Kidney (tissue), 14 donors: ENCODE data around the gene COL6A2. TPM values are rescaled to one million over a fixed set of nuclear protein-coding genes. Genes with fewer than 3 reads are reported as not detected.

ENCODE experiments used
- DNase-seq, 5 donors: peaks; one replicate each; pipeline ENCODE4 v3.0.0-alpha.2; 2013 to 2020
- FAIRE-seq: peaks from 2 replicates; lab custom pipeline; 2012; peaks lifted over from hg19 to GRCh38; lab: Jason Lieb, UNC
- H3K27ac ChIP-seq, 2 donors: one replicate each; pipeline ENCODE4 v1.7.0; 2013; ENCODE audit warnings: low read depth in 2 of 2, low read length in 2 of 2, inconsistent platforms in 1 of 2
- H3K27me3 ChIP-seq: one replicate; pipeline ENCODE4 v1.7.1; 2013; ENCODE audit warnings: low read length, inconsistent platforms; ENCODE audit not compliant: control insufficient read depth, insufficient read depth
- H3K36me3 ChIP-seq, 3 donors: one replicate each; pipeline versions ENCODE4 v1.7.0 to v1.7.1; 2013; ENCODE audit warnings: low read length in 3 of 3, control low read depth in 1 of 3, inconsistent platforms in 1 of 3; ENCODE audit not compliant: insufficient read depth in 3 of 3, control insufficient read depth in 2 of 3
- H3K4me1 ChIP-seq, 3 donors: one replicate each; pipeline versions ENCODE4 v1.7.0 to v1.7.1; 2013; ENCODE audit warnings: low read length in 3 of 3, inconsistent platforms in 1 of 3, low read depth in 1 of 3; ENCODE audit not compliant: control insufficient read depth in 2 of 3, insufficient read depth in 2 of 3
- H3K4me3 ChIP-seq, 3 donors: one replicate each; pipeline versions ENCODE4 v1.7.0 to v1.8.1; 2013; ENCODE audit warnings: low read length in 3 of 3, control low read depth in 1 of 3, inconsistent platforms in 1 of 3
- H3K9ac ChIP-seq, 3 donors: one replicate each; pipeline versions ENCODE4 v1.7.0 to v1.7.1; 2013; ENCODE audit warnings: low read length in 3 of 3, control low read depth in 1 of 3, inconsistent platforms in 1 of 3
- H3K9me3 ChIP-seq, 3 donors: one replicate each; pipeline versions ENCODE4 v1.7.0 to v1.7.1; 2013; ENCODE audit warnings: low read length in 3 of 3, control low read depth in 1 of 3, inconsistent platforms in 1 of 3; ENCODE audit not compliant: control insufficient read depth in 2 of 3, insufficient read depth in 1 of 3
- CTCF ChIP-seq: IDR thresholded peaks from 3 replicates; pipeline ENCODE4 v1.5.1; 2012; ENCODE audit warnings: mild to moderate bottlenecking, moderate library complexity, borderline replicate concordance; ENCODE audit not compliant: insufficient read depth; ENCODE audit errors: extremely low read depth
- intact Hi-C: fragments of 100-400 bp; cut with DNase I; formaldehyde crosslinking; loops from one replicate; pipeline ENCODE4 v1.11.1; 2022
- polyA plus RNA-seq: library from polyadenylated mRNA; stranded (reverse); fragments of 350-450 nt; fragmentation: Illumina TruSeq; extraction: RNeasy Lipid Tissue Mini Kit (QIAGEN cat#74804); gene quantifications from one replicate; pipeline ENCODE4 v1.2.3, GENCODE V29; 2014; ENCODE audit warnings: low read depth, low replicate concordance; ENCODE audit not compliant: insufficient read depth
- total RNA-seq: library from RNA; stranded (reverse); fragmentation: NEBNext Ultra II Directional; extraction: Animal tissue kit (Norgen Biotek cat#: 25700); gene quantifications from one replicate; pipeline ENCODE4 v1.2.1, GENCODE V29; 2021
- donor health status: control.
- donor health status: control.
- donor health status: control.
- donor health status: control.
- donor health status: control.
- donor health status: DM: yes; HTN: yes; CAD: no.
- donor health status: Normal renal cell carcinoma (clear cell type).

COL6A2 gene
- total and polyA plus RNA-seq, 2 donors from 2014 or later, result 52.4 to 174 TPM

GRCh38 chr21:46082713-46082962 lies 15.3 kb upstream of the COL6A2 start:
- no peak for FAIRE-seq
- H3K9ac ChIP-seq, result no peak overlapping the region

GRCh38 chr21:46082963-46083790 lies 14.7 kb upstream of the COL6A2 start:
- intact Hi-C loops, result no loop called here
- TF ChIP-seq CTCF, result no peak
- FAIRE-seq (no peak), DNase-seq (peak in 4 of 5 donors; percentile 40 to 85 (median 63))
- H3K27me3 ChIP-seq, result no peaks in the 10 kb centered on the region
- no peak overlapping the region for H3K9ac ChIP-seq
- H3K9me3 ChIP-seq, result no peaks in the 10 kb centered on the region
- H3K4me3 ChIP-seq, result no peak overlapping the region
- H3K27ac ChIP-seq, result no peak overlapping the region
- peaks cover 0 to 3% (median 0%) of the 10 kb centered on the region in 3 donors for H3K4me1 ChIP-seq
- no peaks in the 10 kb centered on the region for H3K36me3 ChIP-seq

More at GRCh38 chr21:46082713-46082962, 15.3 kb upstream of the COL6A2 start:
- Histone ChIP-seq H3K27ac (no peak overlapping the region), H3K27me3 (no peaks in the 10 kb centered on the region), H3K36me3 (no peaks in the 10 kb centered on the region), H3K4me1 (peaks cover 0 to 3% (median 0%) of the 10 kb centered on the region in 3 donors), H3K4me3 (no peak overlapping the region), H3K9me3 (no peaks in the 10 kb centered on the region)
- intact Hi-C loops, result no loop called here
- no peak for TF ChIP-seq CTCF
- DNase-seq, result no peak

- TF ChIP-seq CTCF, result no peak
- DNase-seq (peak in 2 of 5 donors; percentile 41 to 62), FAIRE-seq (no peak)
- peaks cover 0 to 3% (median 0%) of the 10 kb centered on the region in 3 donors for H3K4me1 ChIP-seq
- H3K4me3 ChIP-seq, result no peak overlapping the region
- no peaks in the 10 kb centered on the region for H3K36me3 ChIP-seq
- H3K27ac ChIP-seq, result no peak overlapping the region
- peaks cover 0 to 5% (median 0%) of the 10 kb centered on the region in 3 donors for H3K9me3 ChIP-seq
- intact Hi-C loops, result no loop called here
- no peak overlapping the region for H3K9ac ChIP-seq
- no peaks in the 10 kb centered on the region for H3K27me3 ChIP-seq
These were observed 13.9 kb upstream of the COL6A2 start for GRCh38 chr21:46083791-46084561.
